K562 (cell line): ENCODE measurements around the gene SKIC2. TPM values are rescaled to one million over a fixed set of nuclear protein-coding genes. Genes with fewer than 3 reads are reported as not detected.

Experiments
- BRD4 ChIP-seq: fragments of 200-600 bp; sonication (generic); IDR thresholded peaks from 2 replicates; pipeline ENCODE4 v1.6.1; 2017; ENCODE audit warnings: inconsistent platforms
- CEBPZ ChIP-seq: fragments of 150-350 bp; IDR thresholded peaks from 2 replicates; pipeline ENCODE4 v1.6.1; 2014; ENCODE audit warnings: low read depth, mild to moderate bottlenecking, low read length, borderline replicate concordance
- IRF9 ChIP-seq: fragments of 450-650 bp; IDR thresholded peaks from 2 replicates; pipeline ENCODE4 v1.6.1; 2016; ENCODE audit warnings: missing biosample characterization, missing genetic modification characterization
- POLR2AphosphoS5 ChIP-seq: IDR thresholded peaks from 2 replicates; pipeline ENCODE4 v1.6.1; 2011; ENCODE audit warnings: mild to moderate bottlenecking, low read depth, low read length, moderate library complexity; ENCODE audit not compliant: control insufficient read depth, insufficient read depth
- RREB1 ChIP-seq: fragments of 250-450 bp; sonication (Bioruptor Pico); IDR thresholded peaks from 2 replicates; pipeline ENCODE4 v1.4.0; 2020
- SRSF1 ChIP-seq: fragments of 200-400 bp; formaldehyde crosslinking; IDR thresholded peaks from 2 replicates; pipeline ENCODE4 v1.6.1; 2017; ENCODE audit warnings: mild to moderate bottlenecking, low read depth, low read length, moderate library complexity
- TAL1 ChIP-seq: fragments of 450-650 bp; IDR thresholded peaks from 2 replicates; pipeline ENCODE4 v1.6.1; 2016; ENCODE audit warnings: mild to moderate bottlenecking
- ZNF134 ChIP-seq: fragments of 250-450 bp; sonication (Bioruptor Pico); conservative IDR thresholded peaks from 2 replicates; pipeline ENCODE4 v1.4.0; 2020
- polyA plus RNA-seq, 8 experiments: library from polyadenylated mRNA; depleted of rRNA in 4 of 8; stranded (reverse) in 5 of 8; unstranded in 3 of 8; fragments of >200 nt; fragmentation: Nextera tagmentation in 2 of 8; fragmentation: Illumina TruSeq in 1 of 8; extraction: Ambion mirVana in 2 of 8; extraction: Trizol in 1 of 8; gene quantifications; 2 replicates each; pipeline versions ENCODE4 v1.2.1 to v1.2.3, GENCODE V29; 2011 to 2014; ENCODE audit warnings: inconsistent platforms in 1 of 8, missing spikeins in 1 of 8
- total RNA-seq, 7 experiments: library from RNA; depleted of rRNA in 6 of 7; stranded (reverse); fragments of >200 nt in 6 of 7; fragmentation: Illumina TruSeq in 2 of 7; extraction: Trizol in 2 of 7; gene quantifications; 2 replicates each; pipeline versions ENCODE4 v1.2.1 to v1.2.3, GENCODE V29; 2011 to 2021; ENCODE audit warnings: low replicate concordance in 1 of 7
- TF ChIP-seq, protein P1 (sequence below): fragments of 450-650 bp; formaldehyde crosslinking; IDR thresholded peaks from 2 replicates; pipeline ENCODE4 v1.4.0; 2020; ENCODE audit warnings: mild to moderate bottlenecking, moderate library complexity

The SKIC2 gene
- total and polyA plus RNA-seq, 9 of the 15 experiments (the other 6 are each of a cell fraction or from before 2014, with no cell fraction given) = 3.3 to 94.6 (median 38.8) TPM

- TF ChIP-seq CEBPZ = no peak
- TF ChIP-seq IRF9 = no peak; the same call in 1 of the 2 replicates
- TF ChIP-seq ZNF134 (CRISPR knock-in tag) = 0 out of 2 replicates have a peak, but pooled peaks have one; percentile 6
- TF ChIP-seq BRD4 = 0 out of 2 replicates have a peak, but pooled peaks have one; percentile 6
- TF ChIP-seq TAL1 = no peak
- TF ChIP-seq POLR2AphosphoS5 = peak; percentile 30; the same call in 1 of the 2 replicates
- TF ChIP-seq SRSF1 = no peak
- TF ChIP-seq RREB1 = peak; percentile 96; the same call in 1 of the 2 replicates
- TF ChIP-seq, protein P1, sequence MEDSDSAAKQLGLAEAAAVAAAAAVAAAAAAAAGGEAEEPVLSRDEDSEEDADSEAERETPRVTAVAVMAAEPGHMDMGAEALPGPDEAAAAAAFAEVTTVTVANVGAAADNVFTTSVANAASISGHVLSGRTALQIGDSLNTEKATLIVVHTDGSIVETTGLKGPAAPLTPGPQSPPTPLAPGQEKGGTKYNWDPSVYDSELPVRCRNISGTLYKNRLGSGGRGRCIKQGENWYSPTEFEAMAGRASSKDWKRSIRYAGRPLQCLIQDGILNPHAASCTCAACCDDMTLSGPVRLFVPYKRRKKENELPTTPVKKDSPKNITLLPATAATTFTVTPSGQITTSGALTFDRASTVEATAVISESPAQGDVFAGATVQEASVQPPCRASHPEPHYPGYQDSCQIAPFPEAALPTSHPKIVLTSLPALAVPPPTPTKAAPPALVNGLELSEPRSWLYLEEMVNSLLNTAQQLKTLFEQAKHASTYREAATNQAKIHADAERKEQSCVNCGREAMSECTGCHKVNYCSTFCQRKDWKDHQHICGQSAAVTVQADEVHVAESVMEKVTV = peak; percentile 42; the same call in 1 of the 2 replicates
Measured at GRCh38 chr6:31971279-31971992, 12.5 kb downstream of the SKIC2 start (continued).
